Dendritic cell treated with granulocyte-macrophage colony-stimulating factor and Interleukin-4, amounts not matched to agents 40 ng/mL and 50 ng/mL, for 4 days (primary cell): ENCODE data around the gene SIGLEC1.

Source experiments
- H3K27ac Mint-ChIP-seq: one replicate; pipeline ENCODE4 v1.8.0; 2022; ENCODE audit warnings: mild to moderate bottlenecking, mixed read lengths
- H3K27me3 Mint-ChIP-seq: one replicate; pipeline ENCODE4 v1.8.0; 2022; ENCODE audit warnings: mild to moderate bottlenecking, mixed read lengths
- H3K36me3 Mint-ChIP-seq: one replicate; pipeline ENCODE4 v1.8.0; 2022; ENCODE audit warnings: low read depth, mixed read lengths
- H3K4me1 Mint-ChIP-seq: one replicate; pipeline ENCODE4 v1.8.0; 2022; ENCODE audit warnings: low read depth, mixed read lengths
- H3K4me3 Mint-ChIP-seq: one replicate; pipeline ENCODE4 v1.8.0; 2022; ENCODE audit warnings: mild to moderate bottlenecking, moderate library complexity, mixed read lengths
- H3K9me3 Mint-ChIP-seq: one replicate; pipeline ENCODE4 v1.8.0; 2022; ENCODE audit warnings: mixed read lengths
- intact Hi-C: fragments of 100-400 bp; cut with micrococcal nuclease; formaldehyde crosslinking; loops from one replicate; pipeline ENCODE4 v1.15.0; 2022

SIGLEC1 gene

DNA sequence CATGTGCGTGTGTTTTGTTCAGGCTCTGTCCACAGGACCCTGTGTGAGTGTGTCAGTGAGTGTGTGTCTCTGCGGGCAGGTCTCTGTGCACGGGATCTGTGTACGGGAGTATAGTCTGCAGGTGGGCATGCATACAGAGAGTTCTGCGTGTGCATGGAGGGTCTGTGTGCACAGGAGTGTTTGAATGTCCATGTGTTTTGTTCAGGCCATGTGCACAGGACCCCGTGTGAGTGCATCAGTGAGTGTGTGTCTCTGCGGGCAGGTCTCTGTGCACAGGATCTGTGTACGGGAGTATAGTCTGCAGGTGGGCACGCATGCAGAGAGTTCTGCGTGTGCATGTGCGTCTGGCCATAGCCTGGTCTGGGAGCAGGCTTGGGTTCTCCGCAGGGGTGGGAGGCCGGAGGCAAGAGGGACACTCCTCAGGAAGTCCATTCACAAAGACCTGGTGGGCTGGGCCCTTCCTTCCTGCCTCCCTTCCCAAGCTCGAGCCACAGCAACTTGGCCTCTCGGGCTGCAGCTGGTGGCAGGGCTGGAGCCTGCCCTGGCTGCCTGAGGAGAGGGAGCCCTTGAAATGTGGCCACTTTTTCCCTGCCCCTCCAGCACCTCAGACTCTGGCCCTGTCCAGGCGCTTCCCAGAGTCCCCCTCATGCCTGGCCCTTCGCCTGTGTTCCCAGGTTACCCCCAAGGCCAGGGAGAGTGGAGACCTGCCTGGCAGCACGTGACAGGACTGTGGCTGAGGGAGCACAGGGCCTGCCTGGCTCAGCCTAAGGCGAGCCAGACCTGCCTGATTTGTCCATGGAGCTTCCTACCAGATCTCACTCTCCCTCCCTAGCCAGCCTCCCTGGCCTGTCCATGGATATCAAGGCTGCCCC is 26.9 kb upstream of the SIGLEC1 start:
- no peak overlapping the region for H3K4me3 Mint-ChIP-seq
- H3K4me1 Mint-ChIP-seq, result peaks cover 1% of the 10 kb centered on the region
- no peaks in the 10 kb centered on the region for H3K9me3 Mint-ChIP-seq
- intact Hi-C loops, result no loop called here
- H3K27me3 Mint-ChIP-seq, result peaks cover 15% of the 10 kb centered on the region
- no peaks in the 10 kb centered on the region for H3K36me3 Mint-ChIP-seq
- no peak overlapping the region for H3K27ac Mint-ChIP-seq

DNA sequence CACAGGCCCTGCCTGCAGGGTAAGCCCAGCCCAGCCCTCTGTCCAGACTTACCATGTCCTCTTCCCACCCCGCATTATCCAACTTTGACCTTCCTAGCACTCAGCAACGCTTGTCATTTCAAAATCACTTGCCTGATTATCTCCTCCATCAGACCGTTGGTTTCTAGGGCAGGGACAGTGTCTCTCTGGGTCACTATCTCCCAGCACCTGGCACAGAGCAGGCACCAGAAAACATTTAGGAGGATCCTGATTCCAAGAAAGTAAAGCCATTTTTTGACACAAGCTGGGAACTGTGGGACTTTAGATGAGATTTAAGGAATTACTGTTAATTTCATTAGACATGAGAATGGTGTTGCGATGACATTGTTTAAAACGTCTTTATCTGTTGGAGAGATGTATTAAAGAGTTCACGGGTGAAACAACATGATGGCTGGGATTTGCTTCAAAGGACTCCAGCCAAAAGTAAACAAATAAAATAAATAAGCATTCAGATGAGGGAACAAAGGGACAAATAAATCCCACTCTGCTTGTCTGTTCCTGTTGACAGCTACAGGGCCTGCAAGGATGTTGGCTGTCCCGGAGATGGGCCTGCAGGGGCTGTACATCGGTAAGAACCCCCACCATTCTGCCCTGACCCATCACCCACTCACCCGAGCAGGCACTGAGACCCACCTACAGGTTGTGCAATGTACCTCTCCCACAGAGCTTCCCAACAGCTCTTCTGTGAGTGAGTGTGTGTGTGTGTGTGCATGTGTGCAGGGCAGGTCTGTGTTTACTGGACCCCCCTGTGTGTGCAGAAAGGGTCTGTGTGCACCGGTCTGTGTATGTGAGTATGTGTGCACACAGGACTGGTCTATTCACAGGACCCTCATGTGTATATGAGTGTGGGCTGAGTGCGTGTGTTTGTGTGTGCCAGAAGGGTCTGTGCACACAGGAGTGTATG is 26.0 kb upstream of the SIGLEC1 start:
- Mint-ChIP-seq H3K4me1 (peaks cover 8% of the 10 kb centered on the region), H3K27ac (no peak overlapping the region), H3K4me3 (no peak overlapping the region), H3K27me3 (peaks cover 20% of the 10 kb centered on the region), H3K36me3 (no peaks in the 10 kb centered on the region), H3K9me3 (no peaks in the 10 kb centered on the region)
- intact Hi-C loops, result no loop called here

DNA sequence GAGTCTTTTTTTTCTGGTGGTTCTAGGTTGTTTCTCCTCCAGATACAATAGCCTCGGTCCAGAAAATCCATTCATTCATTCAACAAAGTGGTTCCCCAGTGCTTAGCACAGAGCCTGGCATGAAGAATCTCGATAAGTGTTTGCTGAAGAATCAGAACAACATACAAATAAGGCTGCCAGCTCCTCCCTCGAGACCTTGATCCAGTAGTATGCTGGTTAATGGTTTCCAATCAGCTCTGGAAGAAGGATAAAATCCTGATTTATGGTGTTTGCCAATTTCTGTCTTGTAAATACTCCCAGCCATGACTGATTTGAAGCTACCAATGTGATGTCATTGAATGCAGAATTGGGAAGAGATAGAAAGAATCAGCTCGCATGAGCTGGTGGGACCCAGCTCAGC is 23.4 kb upstream of the SIGLEC1 start:
- Mint-ChIP-seq H3K9me3 (no peaks in the 10 kb centered on the region), H3K4me3 (no peak overlapping the region), H3K4me1 (peaks cover 20% of the 10 kb centered on the region), H3K27ac (no peak overlapping the region), H3K27me3 (peaks cover 40% of the 10 kb centered on the region), H3K36me3 (no peaks in the 10 kb centered on the region)
- intact Hi-C loops, result no loop called here

DNA sequence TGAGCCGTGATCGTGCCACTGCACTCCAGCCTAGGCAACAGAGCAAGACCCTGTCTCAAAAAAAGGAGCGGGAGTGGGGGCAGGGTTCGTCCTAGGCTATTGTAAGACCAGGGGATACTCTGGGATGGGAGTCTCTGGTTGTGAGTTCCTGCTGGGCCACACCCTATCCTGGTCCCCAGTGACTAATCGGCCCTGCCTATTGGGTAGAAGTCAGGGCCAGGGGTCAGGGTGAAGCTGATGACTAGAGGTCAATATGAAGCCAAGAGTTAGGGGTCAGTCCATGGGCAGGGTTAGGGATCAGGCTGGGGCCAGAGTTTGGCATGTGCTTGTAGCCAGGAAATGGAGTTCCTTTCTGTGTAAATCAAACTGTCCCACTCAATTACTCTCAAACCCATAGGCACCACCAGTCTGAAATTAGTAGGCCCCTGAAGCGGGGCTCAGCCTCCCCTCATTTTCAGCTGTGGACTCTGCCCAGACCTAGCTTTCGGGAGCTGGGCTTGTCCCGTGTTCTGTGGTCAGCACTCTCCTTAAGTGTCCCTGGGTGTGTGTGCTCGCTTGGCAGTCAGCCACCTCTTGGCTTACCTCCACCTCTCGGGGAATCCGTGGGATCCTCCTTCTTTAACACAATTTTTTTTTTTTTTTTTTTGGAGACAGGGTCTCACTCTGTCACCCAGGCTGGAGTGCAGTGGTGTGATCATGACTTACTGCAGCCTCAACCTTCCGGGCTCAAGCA is 21.9 kb upstream of the SIGLEC1 start:
- no peak overlapping the region for H3K27ac Mint-ChIP-seq
- no peaks in the 10 kb centered on the region for H3K9me3 Mint-ChIP-seq
- H3K4me3 Mint-ChIP-seq, result no peak overlapping the region
- peaks cover 35% of the 10 kb centered on the region for H3K4me1 Mint-ChIP-seq
- no peaks in the 10 kb centered on the region for H3K36me3 Mint-ChIP-seq
- intact Hi-C loops, result no loop called here
- peaks cover 52% of the 10 kb centered on the region for H3K27me3 Mint-ChIP-seq

DNA sequence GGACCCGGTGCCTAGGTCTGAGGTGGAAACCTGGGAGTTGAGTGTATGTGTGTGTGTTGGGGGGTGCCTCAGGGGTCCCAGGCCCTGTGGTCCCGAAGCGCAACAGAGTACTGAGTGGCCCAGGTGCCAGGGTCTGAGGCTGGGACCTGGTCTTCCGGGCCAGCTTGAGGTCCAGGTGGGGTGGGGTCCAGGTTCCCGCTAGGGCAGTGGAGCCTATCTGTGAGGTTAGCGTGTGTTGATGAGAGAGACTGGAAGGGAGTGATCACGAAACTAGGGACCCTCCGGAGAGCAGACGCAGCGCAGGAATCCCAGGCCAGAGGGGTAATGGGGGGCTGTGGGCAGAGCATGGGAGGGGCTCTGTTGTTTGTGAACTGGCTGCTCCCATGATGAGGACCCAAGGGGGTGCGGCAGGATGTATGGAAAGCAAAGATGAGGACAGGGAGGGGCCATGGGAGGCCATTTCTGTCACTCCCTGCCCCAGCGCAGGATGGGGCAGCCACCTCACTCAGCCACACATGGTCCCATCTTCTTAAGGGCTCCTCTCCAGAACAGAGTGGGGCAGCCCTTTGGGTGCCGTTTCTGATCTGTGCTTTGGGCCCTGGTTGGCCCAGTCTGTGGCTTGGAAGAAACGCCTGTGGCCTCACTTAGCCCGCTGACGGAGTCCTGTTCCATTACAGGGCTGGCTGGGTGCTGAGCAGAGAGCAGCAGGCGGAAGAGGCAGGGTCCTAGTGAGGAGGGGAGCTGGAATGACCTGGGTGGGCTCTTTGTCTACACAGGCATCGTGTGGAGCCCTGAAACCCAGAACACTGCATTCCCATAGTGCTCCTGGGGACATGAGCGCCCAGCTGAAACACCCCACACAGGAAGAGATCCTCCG is 21.0 kb upstream of the SIGLEC1 start:
- Mint-ChIP-seq H3K27me3 (peaks cover 56% of the 10 kb centered on the region), H3K36me3 (no peaks in the 10 kb centered on the region), H3K4me3 (no peak overlapping the region)

DNA sequence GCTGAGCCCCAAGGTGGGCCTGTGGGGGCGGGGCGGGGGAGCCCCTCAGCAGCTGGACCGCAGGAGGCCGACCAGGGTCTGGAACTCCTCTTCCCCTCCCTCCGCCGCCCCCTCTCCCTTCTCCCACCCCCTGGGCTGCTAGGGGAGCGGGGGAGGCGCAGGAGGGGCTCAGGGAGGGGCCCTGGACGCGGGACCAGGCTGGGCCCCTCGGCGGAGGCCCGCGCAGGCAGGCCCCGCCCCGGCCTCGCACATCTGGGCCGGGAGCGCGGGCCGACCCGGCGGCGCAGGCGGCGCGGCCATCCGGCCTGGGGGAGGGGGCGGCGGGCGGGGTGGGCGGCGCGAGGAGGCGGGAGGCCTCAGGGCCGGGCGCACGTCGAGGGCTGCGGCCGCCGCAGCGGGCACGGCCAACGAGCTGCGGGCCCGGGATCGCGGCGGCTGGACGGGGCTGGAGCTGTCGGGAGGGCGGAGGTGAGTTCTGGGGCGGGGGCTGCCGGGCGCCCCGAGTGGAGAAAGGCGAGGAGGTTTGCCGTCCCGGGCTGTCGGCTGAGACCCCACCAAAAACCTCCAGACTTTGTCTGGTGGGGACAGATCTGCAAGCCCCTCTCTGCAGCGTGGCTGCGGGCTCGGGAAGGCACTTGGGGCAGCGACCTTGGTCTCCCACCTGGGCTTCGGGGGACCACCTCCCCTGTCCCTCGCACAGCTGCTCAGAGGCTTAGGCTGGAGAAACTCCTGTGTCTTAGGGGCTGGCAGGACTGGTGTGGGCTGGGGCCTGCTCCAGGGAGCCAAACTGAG is 20.1 kb upstream of the SIGLEC1 start, which contains the start of gene HSPA12B:
Gene HSPA12B (plus strand): TSS at position 359 of the 792 bp plus-strand sequence. CDS start 5,990 bp downstream, outside the sequence.
- Mint-ChIP-seq H3K9me3 (no peaks in the 10 kb centered on the region), H3K27ac (peak within 1 kb of the TSS; percentile 13), H3K36me3 (no peaks in the 10 kb centered on the region), H3K4me3 (no peak within 1 kb of the TSS), H3K4me1 (peaks cover 52% of the 10 kb centered on the region), H3K27me3 (peaks cover 57% of the 10 kb centered on the region)
- intact Hi-C loops, result no loop called here

More for the DNA sequence above, 21.0 kb upstream of the SIGLEC1 start:
- H3K9me3 Mint-ChIP-seq, result no peaks in the 10 kb centered on the region
- H3K4me1 Mint-ChIP-seq, result peaks cover 44% of the 10 kb centered on the region
- intact Hi-C loops, result no loop called here
- H3K27ac Mint-ChIP-seq, result no peak overlapping the region

DNA sequence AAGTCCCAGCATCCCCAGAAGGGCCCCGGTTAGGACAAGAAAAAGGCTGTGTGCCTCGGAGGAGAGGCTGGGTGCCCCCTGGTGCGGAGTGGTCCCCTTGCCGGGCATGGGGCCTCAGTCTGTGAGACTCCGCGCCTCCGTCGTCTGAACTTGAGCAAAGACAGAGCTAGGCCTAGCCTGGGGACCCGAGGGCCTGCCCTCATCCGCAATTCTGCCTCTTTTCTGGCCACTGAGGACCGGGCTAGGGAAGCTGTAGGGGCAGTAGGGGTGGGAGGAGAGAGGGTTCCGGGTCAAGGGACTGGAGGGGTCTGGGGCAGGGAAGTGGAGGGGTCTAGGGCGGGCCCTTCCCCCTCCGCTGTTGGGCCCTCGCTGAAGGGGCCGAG is 19.5 kb upstream of the SIGLEC1 start:
- peak overlapping the region; percentile 13 for H3K27ac Mint-ChIP-seq
- H3K4me3 Mint-ChIP-seq, result no peak overlapping the region
- no peaks in the 10 kb centered on the region for H3K9me3 Mint-ChIP-seq
- H3K27me3 Mint-ChIP-seq, result peaks cover 61% of the 10 kb centered on the region
- H3K36me3 Mint-ChIP-seq, result no peaks in the 10 kb centered on the region
- intact Hi-C loops, result no loop called here
- peaks cover 58% of the 10 kb centered on the region for H3K4me1 Mint-ChIP-seq

DNA sequence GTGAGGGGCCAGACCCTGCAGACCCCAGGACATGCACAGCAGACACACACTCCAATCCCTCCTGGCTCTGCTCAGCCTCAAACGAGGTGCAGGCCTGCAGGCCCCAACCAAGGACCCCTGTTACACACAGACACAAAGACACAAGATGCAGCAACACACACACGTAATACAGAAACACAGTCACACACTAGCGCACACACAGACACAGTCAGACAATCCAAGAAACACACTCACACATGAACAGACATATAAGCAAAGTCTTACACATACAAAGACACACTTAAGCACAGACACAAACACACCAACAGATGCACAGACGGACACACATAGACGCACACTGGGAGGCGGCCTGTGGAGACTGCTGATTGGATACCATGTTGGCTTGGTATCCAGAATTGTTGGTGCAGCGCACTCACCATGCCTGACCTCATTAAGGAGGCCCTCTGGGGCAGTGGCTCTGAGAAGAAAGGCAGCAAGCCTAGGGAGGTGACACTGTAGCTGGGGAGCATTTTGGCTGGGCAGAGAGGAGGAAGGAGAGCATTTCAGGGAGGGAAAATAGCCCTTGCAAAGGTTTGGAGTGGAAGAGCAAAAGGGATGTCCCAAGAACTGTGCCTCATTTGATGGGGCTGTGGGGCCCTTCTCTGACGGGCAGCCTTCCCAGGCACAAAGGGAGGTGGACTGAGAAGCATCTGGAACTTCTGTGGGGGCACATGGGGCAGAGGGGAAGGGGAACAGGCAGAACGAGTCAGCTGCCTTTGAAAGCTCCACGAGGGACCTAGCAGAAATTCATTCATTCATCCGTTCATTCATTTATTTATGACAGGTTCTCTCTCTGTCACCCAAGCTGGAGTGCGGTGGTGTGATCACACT is 18.6 kb upstream of the SIGLEC1 start:
- no peak overlapping the region for H3K4me3 Mint-ChIP-seq
- intact Hi-C loops, result no loop called here
- H3K9me3 Mint-ChIP-seq, result no peaks in the 10 kb centered on the region
- peaks cover 60% of the 10 kb centered on the region for H3K4me1 Mint-ChIP-seq
- peaks cover 64% of the 10 kb centered on the region for H3K27me3 Mint-ChIP-seq
- H3K27ac Mint-ChIP-seq, result peak overlapping the region; percentile 13
- H3K36me3 Mint-ChIP-seq, result no peaks in the 10 kb centered on the region

DNA sequence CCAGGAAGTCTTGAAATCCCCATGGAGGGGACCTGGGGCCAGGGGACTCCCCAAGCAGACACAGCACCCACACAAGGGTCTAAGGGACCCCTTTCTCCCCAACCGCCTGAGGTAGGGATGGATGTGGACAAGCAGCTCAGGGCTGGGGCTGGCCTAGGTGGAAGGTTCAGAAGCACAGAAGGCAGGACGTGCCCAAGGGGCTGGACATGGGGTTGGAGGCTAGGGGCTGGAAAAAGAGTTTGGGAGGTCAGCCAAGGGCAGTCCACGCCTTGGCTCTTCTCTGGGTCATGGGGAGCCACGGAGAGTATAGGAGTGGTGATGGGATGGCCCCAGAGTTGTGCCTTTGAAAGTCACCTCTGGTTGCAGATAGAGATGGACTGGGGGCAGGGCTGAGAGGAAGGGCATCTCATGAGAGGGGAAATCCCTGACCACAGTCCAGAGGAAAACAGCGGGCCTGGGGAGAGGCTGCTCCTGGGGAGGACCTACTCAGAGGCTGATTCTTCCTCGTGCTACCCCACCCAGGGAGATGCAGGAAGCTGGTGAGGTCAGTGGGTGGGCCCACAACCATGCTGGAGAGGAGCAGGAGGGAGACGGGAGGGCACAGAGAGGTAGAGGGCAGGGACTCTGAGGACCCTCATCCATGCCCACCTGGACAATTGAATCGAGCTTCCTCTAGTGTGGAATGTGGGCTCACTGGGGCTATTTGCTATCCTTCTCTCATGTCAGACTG is 17.6 kb upstream of the SIGLEC1 start:
- Mint-ChIP-seq H3K9me3 (no peaks in the 10 kb centered on the region), H3K27ac (peak overlapping the region; percentile 43), H3K4me3 (no peak overlapping the region), H3K27me3 (peaks cover 64% of the 10 kb centered on the region), H3K4me1 (peaks cover 60% of the 10 kb centered on the region), H3K36me3 (no peaks in the 10 kb centered on the region)
- intact Hi-C loops, result no loop called here

DNA sequence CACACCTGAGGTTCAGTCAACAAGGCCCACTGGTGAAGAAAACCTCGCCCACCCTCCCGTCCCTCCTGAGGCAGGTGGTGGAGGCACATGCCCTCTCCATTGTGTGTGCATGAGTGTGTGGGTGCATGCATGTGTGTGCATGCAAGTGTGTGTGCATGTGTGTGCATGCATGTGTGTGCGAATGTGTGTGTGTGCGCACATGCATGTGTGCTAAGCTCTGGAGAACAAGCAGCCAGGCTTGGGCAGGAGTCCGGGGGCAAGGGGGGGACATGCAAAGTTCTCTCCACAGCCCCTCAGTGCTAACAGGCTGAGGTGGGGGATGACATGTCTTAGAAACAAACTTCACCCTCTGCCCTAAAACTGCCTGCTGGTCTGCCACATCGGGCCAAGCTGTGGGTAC is 17.0 kb upstream of the SIGLEC1 start:
- Mint-ChIP-seq H3K27me3 (peaks cover 62% of the 10 kb centered on the region), H3K27ac (peak overlapping the region; percentile 43)

DNA sequence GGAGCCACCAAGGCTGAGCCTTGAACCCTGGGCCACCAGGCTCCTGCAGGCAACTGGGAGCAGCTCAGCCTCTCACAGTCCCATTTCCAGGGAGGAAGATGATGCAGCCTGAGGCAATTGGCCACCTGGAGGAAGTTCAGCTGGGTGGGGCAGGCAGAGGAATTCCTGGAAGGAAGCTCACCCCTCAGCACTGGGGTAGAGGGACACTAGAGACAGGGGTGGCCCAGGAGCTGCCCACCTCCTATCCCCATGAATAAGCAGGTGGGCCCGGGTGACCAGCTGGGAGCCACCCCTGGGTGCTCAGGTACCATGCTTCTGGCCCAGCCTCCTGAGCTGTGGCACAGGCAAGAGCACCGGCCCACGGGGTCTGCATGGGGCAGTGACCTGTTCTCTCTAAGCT is 16.5 kb upstream of the SIGLEC1 start:
- Mint-ChIP-seq H3K9me3 (no peaks in the 10 kb centered on the region), H3K36me3 (no peaks in the 10 kb centered on the region), H3K4me3 (no peak overlapping the region), H3K27me3 (peaks cover 65% of the 10 kb centered on the region), H3K27ac (peak overlapping the region; percentile 40), H3K4me1 (peaks cover 62% of the 10 kb centered on the region)
- intact Hi-C loops, result no loop called here

More for the DNA sequence above, 17.0 kb upstream of the SIGLEC1 start:
- intact Hi-C loops, result no loop called here
- Mint-ChIP-seq H3K36me3 (no peaks in the 10 kb centered on the region), H3K4me3 (no peak overlapping the region), H3K4me1 (peaks cover 62% of the 10 kb centered on the region), H3K9me3 (no peaks in the 10 kb centered on the region)
